Measurements from ENCODE around the gene DEK. TPM values are rescaled to one million over a fixed set of nuclear protein-coding genes. Genes with fewer than 3 reads are reported as not detected.

DEK gene
- total RNA-seq, 1 experiment from 2014 or later, result 148 TPM

DNA sequence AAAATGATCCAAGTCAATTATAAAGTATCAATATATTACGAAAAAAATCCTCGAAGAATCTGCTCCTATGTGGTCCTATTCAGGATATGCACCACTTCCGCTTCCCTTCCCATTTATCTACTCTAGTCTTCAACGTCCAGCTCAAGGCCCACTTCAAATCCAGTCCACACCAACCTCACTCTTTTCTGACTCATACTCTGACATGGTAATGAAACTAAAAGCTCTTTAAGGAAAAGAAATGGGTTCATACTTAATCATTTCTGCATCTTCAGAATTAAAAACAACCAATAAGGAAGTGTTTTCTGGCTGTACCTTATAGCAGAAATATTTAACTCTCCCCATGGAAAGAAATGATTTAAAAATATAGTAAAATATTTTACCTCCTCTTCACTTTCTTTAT is 15.1 kb downstream of the DEK start:
- CTCF ChIA-PET, result interaction anchor here (0.6 kb wide), 1 partner anchor 145 kb away, joined by 3 read pairs; no protein-coding TSS in a partner anchor
- H3K4me3 Mint-ChIP-seq (ENCODE audit: unreplicated experiment), result no peak overlapping the region
- H3K27ac Mint-ChIP-seq (ENCODE audit: low read depth, unreplicated experiment), result no peak overlapping the region
- POLR2A ChIA-PET, result interaction anchor here (0.7 to 3.3 kb wide), 2 partner anchors 10 to 226 kb away, joined by 3 to 11 read pairs; no protein-coding TSS in a partner anchor
- H3K4me1 Mint-ChIP-seq (ENCODE audit: insufficient read depth, unreplicated experiment), result peaks cover 10% of the 10 kb centered on the region
- TF ChIP-seq, protein P1, sequence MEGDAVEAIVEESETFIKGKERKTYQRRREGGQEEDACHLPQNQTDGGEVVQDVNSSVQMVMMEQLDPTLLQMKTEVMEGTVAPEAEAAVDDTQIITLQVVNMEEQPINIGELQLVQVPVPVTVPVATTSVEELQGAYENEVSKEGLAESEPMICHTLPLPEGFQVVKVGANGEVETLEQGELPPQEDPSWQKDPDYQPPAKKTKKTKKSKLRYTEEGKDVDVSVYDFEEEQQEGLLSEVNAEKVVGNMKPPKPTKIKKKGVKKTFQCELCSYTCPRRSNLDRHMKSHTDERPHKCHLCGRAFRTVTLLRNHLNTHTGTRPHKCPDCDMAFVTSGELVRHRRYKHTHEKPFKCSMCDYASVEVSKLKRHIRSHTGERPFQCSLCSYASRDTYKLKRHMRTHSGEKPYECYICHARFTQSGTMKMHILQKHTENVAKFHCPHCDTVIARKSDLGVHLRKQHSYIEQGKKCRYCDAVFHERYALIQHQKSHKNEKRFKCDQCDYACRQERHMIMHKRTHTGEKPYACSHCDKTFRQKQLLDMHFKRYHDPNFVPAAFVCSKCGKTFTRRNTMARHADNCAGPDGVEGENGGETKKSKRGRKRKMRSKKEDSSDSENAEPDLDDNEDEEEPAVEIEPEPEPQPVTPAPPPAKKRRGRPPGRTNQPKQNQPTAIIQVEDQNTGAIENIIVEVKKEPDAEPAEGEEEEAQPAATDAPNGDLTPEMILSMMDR (IDR thresholded peaks at IDR 0.05; ENCODE audit: unreplicated experiment), result no peak
- intact Hi-C loops (cut with micrococcal nuclease), result no loop called here
- peaks cover 88% of the 10 kb centered on the region for H3K36me3 Mint-ChIP-seq (ENCODE audit: insufficient read depth, unreplicated experiment)
- BruUV-seq (replicated peaks), result no TSS peak
- no peaks in the 10 kb centered on the region for H3K27me3 Mint-ChIP-seq (ENCODE audit: insufficient read depth, unreplicated experiment)
- DNase-seq (ENCODE audit: unreplicated experiment), result no peak
- H3K9me3 Mint-ChIP-seq (ENCODE audit: unreplicated experiment), result no peaks in the 10 kb centered on the region

DNA sequence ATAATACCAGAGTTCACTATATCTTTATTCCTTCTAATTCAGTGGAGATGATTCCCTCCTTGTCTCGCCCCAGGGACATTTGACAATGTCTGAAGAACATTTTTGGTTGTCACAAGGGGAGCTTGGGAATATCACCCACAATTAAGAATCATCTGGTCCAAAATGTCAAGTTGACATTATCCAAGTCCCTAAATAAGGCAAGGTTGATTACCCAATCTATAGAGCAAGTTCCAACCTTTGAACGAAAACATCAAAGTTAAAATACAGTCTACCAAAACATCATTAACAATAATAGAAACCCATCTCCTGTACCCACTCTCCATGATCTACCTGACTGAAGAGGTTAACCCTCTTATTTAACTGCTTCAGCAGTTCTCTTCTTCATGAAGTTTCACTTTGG is 15.6 kb downstream of the DEK start:
- peaks cover 10% of the 10 kb centered on the region for H3K4me1 Mint-ChIP-seq (ENCODE audit: insufficient read depth, unreplicated experiment)
- POLR2A ChIA-PET, result interaction anchor here (3.5 kb wide), 1 partner anchor 13 kb away, joined by 65 read pairs; the partner anchor contains the start of gene DEK
- intact Hi-C loops (cut with micrococcal nuclease), result no loop called here
- DNase-seq (ENCODE audit: unreplicated experiment), result no peak
- BruUV-seq (replicated peaks), result no TSS peak
- TF ChIP-seq, protein P1 (IDR thresholded peaks at IDR 0.05; ENCODE audit: unreplicated experiment), result no peak
- H3K36me3 Mint-ChIP-seq (ENCODE audit: insufficient read depth, unreplicated experiment), result peaks cover 88% of the 10 kb centered on the region
- H3K27me3 Mint-ChIP-seq (ENCODE audit: insufficient read depth, unreplicated experiment), result no peaks in the 10 kb centered on the region
- H3K27ac Mint-ChIP-seq (ENCODE audit: low read depth, unreplicated experiment), result no peak overlapping the region
- H3K9me3 Mint-ChIP-seq (ENCODE audit: unreplicated experiment), result no peaks in the 10 kb centered on the region
- no peak overlapping the region for H3K4me3 Mint-ChIP-seq (ENCODE audit: unreplicated experiment)
- CTCF ChIA-PET, result no interaction called here

DNA sequence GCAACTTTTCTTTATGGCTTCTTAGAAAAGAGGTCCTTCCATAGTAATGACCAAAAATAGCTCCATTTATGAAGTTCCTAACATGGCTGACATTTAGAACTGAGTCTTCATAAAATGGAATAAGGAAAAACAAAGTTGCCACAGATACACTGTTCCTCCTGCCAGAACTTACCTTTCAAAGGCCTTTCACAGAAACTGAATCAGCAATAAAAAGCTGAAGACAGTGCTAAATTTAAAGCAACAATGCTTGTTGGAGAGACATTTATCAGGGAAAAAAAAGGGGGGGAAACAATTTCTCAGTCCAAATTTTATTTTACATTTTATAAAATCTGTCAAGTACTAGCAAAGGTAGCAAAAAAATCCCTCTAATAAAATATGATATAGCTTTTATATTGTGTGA is 17.3 kb downstream of the DEK start:
- Mint-ChIP-seq H3K9me3 (ENCODE audit: unreplicated experiment) (peaks cover 5% of the 10 kb centered on the region), H3K4me3 (ENCODE audit: unreplicated experiment) (no peak overlapping the region)
- intact Hi-C loops (cut with micrococcal nuclease), result no loop called here

DNA sequence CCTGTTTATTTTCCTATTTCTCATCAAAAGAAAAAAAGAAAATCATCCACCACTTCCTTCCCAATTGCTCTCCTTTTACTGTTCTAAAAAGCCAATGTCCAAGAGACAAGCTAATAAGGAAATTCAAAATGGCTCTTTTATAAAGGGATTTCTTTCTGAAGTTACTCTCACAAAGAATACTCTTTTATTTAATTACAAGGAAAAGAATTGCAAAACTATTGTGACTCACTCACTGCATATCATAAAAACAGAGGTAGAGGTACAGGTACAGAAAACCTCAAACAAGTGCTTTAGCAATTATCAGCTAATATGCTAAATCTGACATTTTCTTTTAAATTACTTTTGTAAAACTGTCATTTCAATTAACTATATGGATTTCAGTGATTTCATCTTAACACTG is 18.1 kb downstream of the DEK start:
- no TSS peak for BruUV-seq (replicated peaks)
- ChIA-PET POLR2A (interaction anchor here (0.9 to 3.5 kb wide), 8 partner anchors 8 to 382 kb away, joined by 3 to 65 read pairs (median 6); partner anchors contain the start of genes DEK, KDM1B, KIF13A and RNF144B), CTCF (interaction anchor here (0.6 to 1.0 kb wide), 3 partner anchors 158 to 430 kb away, joined by 3 to 4 read pairs (median 3); no protein-coding TSS in a partner anchor)
- intact Hi-C loops (cut with micrococcal nuclease), result no loop called here
- Mint-ChIP-seq H3K27me3 (ENCODE audit: insufficient read depth, unreplicated experiment) (no peaks in the 10 kb centered on the region), H3K9me3 (ENCODE audit: unreplicated experiment) (peaks cover 5% of the 10 kb centered on the region), H3K4me1 (ENCODE audit: insufficient read depth, unreplicated experiment) (peaks cover 21% of the 10 kb centered on the region), H3K4me3 (ENCODE audit: unreplicated experiment) (no peak overlapping the region), H3K36me3 (ENCODE audit: insufficient read depth, unreplicated experiment) (peaks cover 79% of the 10 kb centered on the region), H3K27ac (ENCODE audit: low read depth, unreplicated experiment) (peak overlapping the region; percentile 82)
- TF ChIP-seq, protein P1 (IDR thresholded peaks at IDR 0.05; ENCODE audit: unreplicated experiment), result no peak
- DNase-seq (ENCODE audit: unreplicated experiment), result no peak

More for the DNA sequence above, 17.3 kb downstream of the DEK start:
- DNase-seq (ENCODE audit: unreplicated experiment), result no peak
- H3K4me1 Mint-ChIP-seq (ENCODE audit: insufficient read depth, unreplicated experiment), result peaks cover 16% of the 10 kb centered on the region
- CTCF ChIA-PET, result interaction anchor here (0.6 to 0.9 kb wide), 2 partner anchors 157 to 431 kb away, joined by 3 to 4 read pairs; no protein-coding TSS in a partner anchor
- POLR2A ChIA-PET, result interaction anchor here (0.6 to 3.5 kb wide), 13 partner anchors 8 to 383 kb away, joined by 3 to 65 read pairs (median 4); partner anchors contain the start of genes DEK, KDM1B, KIF13A and RNF144B
- H3K36me3 Mint-ChIP-seq (ENCODE audit: insufficient read depth, unreplicated experiment), result peaks cover 86% of the 10 kb centered on the region
- TF ChIP-seq, protein P1 (IDR thresholded peaks at IDR 0.05; ENCODE audit: unreplicated experiment), result no peak
- no TSS peak for BruUV-seq (replicated peaks)
- H3K27me3 Mint-ChIP-seq (ENCODE audit: insufficient read depth, unreplicated experiment), result no peaks in the 10 kb centered on the region
- peak overlapping the region; percentile 82 for H3K27ac Mint-ChIP-seq (ENCODE audit: low read depth, unreplicated experiment)

Data from MCF 10A (cell line).